ENCODE measurements around the gene TSSC4.

Gene TSSC4

GRCh38 chr11:2450321-2451041 is 49.9 kb downstream of the TSSC4 start:
- Histone ChIP-seq H3K4me3 (replicated peaks; ENCODE audit: low read depth, low read length) (no peak overlapping the region), H3K36me3 (ENCODE audit: control insufficient read depth, insufficient read depth, low read length) (no peaks in the 10 kb centered on the region), H3K27me3 (replicated peaks; ENCODE audit: control insufficient read depth, insufficient read depth, low read length) (peaks cover 2% of the 10 kb centered on the region)
- DNase-seq (ENCODE audit: extremely low read depth, insufficient read length): no peak
- no peak for TF ChIP-seq CTCF (IDR thresholded peaks at IDR 0.05; ENCODE audit: insufficient read depth, low read length, poor library complexity, severe bottlenecking)

GRCh38 chr11:2451336-2451735 is 50.8 kb downstream of the TSSC4 start:
- Histone ChIP-seq H3K27me3 (replicated peaks; ENCODE audit: control insufficient read depth, insufficient read depth, low read length) (peaks cover under 1% of the 10 kb centered on the region; the same call in 1 of the 2 replicates), H3K4me3 (replicated peaks; ENCODE audit: low read depth, low read length) (no peak overlapping the region), H3K36me3 (ENCODE audit: control insufficient read depth, insufficient read depth, low read length) (no peaks in the 10 kb centered on the region)
- TF ChIP-seq CTCF (IDR thresholded peaks at IDR 0.05; ENCODE audit: insufficient read depth, low read length, poor library complexity, severe bottlenecking): no peak
- DNase-seq (ENCODE audit: extremely low read depth, insufficient read length): no peak

- Histone ChIP-seq H3K4me3 (replicated peaks; ENCODE audit: low read depth, low read length) (no peak overlapping the region), H3K36me3 (ENCODE audit: control insufficient read depth, insufficient read depth, low read length) (no peaks in the 10 kb centered on the region), H3K27me3 (replicated peaks; ENCODE audit: control insufficient read depth, insufficient read depth, low read length) (no peaks in the 10 kb centered on the region)
- no peak for TF ChIP-seq CTCF (IDR thresholded peaks at IDR 0.05; ENCODE audit: insufficient read depth, low read length, poor library complexity, severe bottlenecking)
- no peak for DNase-seq (ENCODE audit: extremely low read depth, insufficient read length)
These were observed 51.4 kb downstream of the TSSC4 start for GRCh38 chr11:2451916-2452315.

GRCh38 chr11:2452321-2453012 is 51.9 kb downstream of the TSSC4 start:
- Histone ChIP-seq H3K36me3 (ENCODE audit: control insufficient read depth, insufficient read depth, low read length) (no peaks in the 10 kb centered on the region), H3K27me3 (replicated peaks; ENCODE audit: control insufficient read depth, insufficient read depth, low read length) (no peaks in the 10 kb centered on the region), H3K4me3 (replicated peaks; ENCODE audit: low read depth, low read length) (no peak overlapping the region)
- DNase-seq (ENCODE audit: extremely low read depth, insufficient read length): no peak
- TF ChIP-seq CTCF (IDR thresholded peaks at IDR 0.05; ENCODE audit: insufficient read depth, low read length, poor library complexity, severe bottlenecking): no peak

- H3K27me3 ChIP-seq (replicated peaks; ENCODE audit: control insufficient read depth, insufficient read depth, low read length): no peaks in the 10 kb centered on the region
- TF ChIP-seq CTCF (IDR thresholded peaks at IDR 0.05; ENCODE audit: insufficient read depth, low read length, poor library complexity, severe bottlenecking): no peak
- no peaks in the 10 kb centered on the region for H3K36me3 ChIP-seq (ENCODE audit: control insufficient read depth, insufficient read depth, low read length)
- DNase-seq (ENCODE audit: extremely low read depth, insufficient read length): no peak
- no peak overlapping the region for H3K4me3 ChIP-seq (replicated peaks; ENCODE audit: low read depth, low read length)
These were observed 52.9 kb downstream of the TSSC4 start for GRCh38 chr11:2453436-2453835.

All from GM06990 (cell line).